ENCODE results near the gene TMPRSS11D. TPM values are rescaled to one million over a fixed set of nuclear protein-coding genes. Genes with fewer than 3 reads are reported as not detected.

The TMPRSS11D gene
- total RNA-seq, 1 experiment from 2014 or later = not detected

- Histone ChIP-seq H3K4me2 (ENCODE audit: insufficient read depth, insufficient read length, low read length) (no peak overlapping the region), H3K18ac (ENCODE audit: insufficient read length, low read depth, low read length) (no peak overlapping the region), H4K91ac (ENCODE audit: insufficient read length, low read depth, low read length) (no peak overlapping the region), H3K9ac (ENCODE audit: extremely low read depth, insufficient read length, low read length) (no peak overlapping the region), H2BK12ac (ENCODE audit: insufficient read length, low read depth, low read length) (no peak overlapping the region), H2BK120ac (ENCODE audit: low read depth, low read length, poor library complexity, severe bottlenecking) (no peak overlapping the region), H3K4me1 (ENCODE audit: insufficient read depth, low read length) (no peaks in the 10 kb centered on the region), H3K23ac (ENCODE audit: insufficient read length, low read depth, low read length) (no peak overlapping the region), H3K79me1 (ENCODE audit: insufficient read depth, low read depth, low read length, poor library complexity, severe bottlenecking) (no peaks in the 10 kb centered on the region), H4K8ac (replicated peaks; ENCODE audit: insufficient read length, low read depth, low read length) (no peak overlapping the region), H3K27ac (ENCODE audit: insufficient read length, low read depth, low read length) (no peak overlapping the region), H3K14ac (ENCODE audit: insufficient read depth, low read length) (no peak overlapping the region), H3K4ac (ENCODE audit: low read depth, low read length) (no peak overlapping the region), H2AFZ (ENCODE audit: low read length) (no peak overlapping the region), H3K79me2 (ENCODE audit: insufficient read depth, low read length) (no peaks in the 10 kb centered on the region), H2BK20ac (ENCODE audit: low read depth, low read length, poor library complexity, severe bottlenecking) (no peak overlapping the region), H3T11ph (ENCODE audit: low read length) (no peak overlapping the region), H2BK15ac (ENCODE audit: low read depth, low read length) (no peak overlapping the region), H3K27me3 (ENCODE audit: insufficient read depth, low read length) (no peaks in the 10 kb centered on the region), H2AK5ac (ENCODE audit: insufficient read length, low read length) (no peak overlapping the region), H2BK5ac (ENCODE audit: insufficient read length, low read length) (no peak overlapping the region), H4K20me1 (ENCODE audit: control insufficient read depth, insufficient read depth, insufficient read length) (no peaks in the 10 kb centered on the region), H3K9me3 (ENCODE audit: control insufficient read depth, low read depth, low read length) (no peaks in the 10 kb centered on the region), H3K23me2 (ENCODE audit: insufficient read length, low read depth, low read length, poor library complexity, severe bottlenecking) (no peaks in the 10 kb centered on the region), H4K5ac (ENCODE audit: insufficient read length, low read depth, low read length) (no peak overlapping the region), H3K56ac (ENCODE audit: insufficient read length, low read depth, low read length) (no peak overlapping the region)
- WGBS (ENCODE audit: extremely low coverage, insufficient read length, low lambda C conversion rate) = no CpG with 5 or more reads among the region's 2 CpGs
- Mint-ChIP-seq H3K27ac (no peak overlapping the region), H3K4me3 (no peak overlapping the region), H3K27me3 (ENCODE audit: low read depth) (no peaks in the 10 kb centered on the region), H3K4me1 (0 out of 4 replicates have a peak, but pooled peaks cover 0 to 3% of the 10 kb centered on the region in 2 experiments), H3K9me3 (no peaks in the 10 kb centered on the region), H3K36me3 (ENCODE audit: insufficient read depth in 1 of 3, low read depth in 3 of 3) (no peaks in the 10 kb centered on the region)
- TF ChIP-seq, protein P1, sequence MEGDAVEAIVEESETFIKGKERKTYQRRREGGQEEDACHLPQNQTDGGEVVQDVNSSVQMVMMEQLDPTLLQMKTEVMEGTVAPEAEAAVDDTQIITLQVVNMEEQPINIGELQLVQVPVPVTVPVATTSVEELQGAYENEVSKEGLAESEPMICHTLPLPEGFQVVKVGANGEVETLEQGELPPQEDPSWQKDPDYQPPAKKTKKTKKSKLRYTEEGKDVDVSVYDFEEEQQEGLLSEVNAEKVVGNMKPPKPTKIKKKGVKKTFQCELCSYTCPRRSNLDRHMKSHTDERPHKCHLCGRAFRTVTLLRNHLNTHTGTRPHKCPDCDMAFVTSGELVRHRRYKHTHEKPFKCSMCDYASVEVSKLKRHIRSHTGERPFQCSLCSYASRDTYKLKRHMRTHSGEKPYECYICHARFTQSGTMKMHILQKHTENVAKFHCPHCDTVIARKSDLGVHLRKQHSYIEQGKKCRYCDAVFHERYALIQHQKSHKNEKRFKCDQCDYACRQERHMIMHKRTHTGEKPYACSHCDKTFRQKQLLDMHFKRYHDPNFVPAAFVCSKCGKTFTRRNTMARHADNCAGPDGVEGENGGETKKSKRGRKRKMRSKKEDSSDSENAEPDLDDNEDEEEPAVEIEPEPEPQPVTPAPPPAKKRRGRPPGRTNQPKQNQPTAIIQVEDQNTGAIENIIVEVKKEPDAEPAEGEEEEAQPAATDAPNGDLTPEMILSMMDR (conservative IDR thresholded peaks at IDR 0.05) = no peak
- DNase-seq = no peak
These were observed 30.5 kb downstream of the TMPRSS11D start for GRCh38 chr4:67853336-67853735.

All from H9 (cell line).